LHCN-M2 (cell line): Measurements from ENCODE around the gene BRMS1. TPM values are rescaled to one million over a fixed set of nuclear protein-coding genes. Genes with fewer than 3 reads are reported as not detected.

ENCODE experiments used
- total RNA-seq: library from RNA; depleted of rRNA; stranded (reverse); fragments of >200 nt; gene quantifications from 2 replicates; pipeline ENCODE4 v1.2.3, GENCODE V29; 2014; rRNA removed

The BRMS1 gene
- total RNA-seq, 1 experiment from 2014 or later, result 102 TPM

Other genes with a start within 250 kb of the BRMS1 start
- gene KLC2, start 87.4 kb downstream of the BRMS1 start, total RNA-seq, result 22.9 and 27.8 TPM in 2 replicates
- gene RAB1B, start 76.5 kb downstream of the BRMS1 start, total RNA-seq, result 184 and 193 TPM in 2 replicates
- gene CNIH2, start 66.9 kb downstream of the BRMS1 start, total RNA-seq, result 0.86 and 1.9 TPM in 2 replicates
- gene YIF1A, start 56.0 kb downstream of the BRMS1 start, total RNA-seq, result 120 and 127 TPM in 2 replicates
- gene TMEM151A, start 53.2 kb downstream of the BRMS1 start, total RNA-seq, result 0.23 and 0.32 TPM in 2 replicates
- gene CD248, start 28.1 kb downstream of the BRMS1 start, total RNA-seq, result 0.06 TPM in 1 of 2 replicates, not detected in the other
- 82.1 and 97.9 TPM in 2 replicates for gene RIN1, start 8.7 kb downstream of the BRMS1 start, total RNA-seq
- 50.9 and 51.0 TPM in 2 replicates for gene B4GAT1, start 2.5 kb upstream of the BRMS1 start, total RNA-seq
- gene SLC29A2, start 26.7 kb upstream of the BRMS1 start, total RNA-seq, result not detected in 2 replicates
- 0.13 TPM in 1 of 2 replicates, not detected in the other for gene NPAS4, start 75.9 kb upstream of the BRMS1 start, total RNA-seq
- gene MRPL11, start 93.7 kb upstream of the BRMS1 start, total RNA-seq, result 49.9 and 57.8 TPM in 2 replicates
- 6.5 and 7.2 TPM in 2 replicates for gene PELI3, start 121.8 kb upstream of the BRMS1 start, total RNA-seq
- 66.8 and 71.2 TPM in 2 replicates for gene DPP3, start 135.3 kb upstream of the BRMS1 start, total RNA-seq
- gene BBS1, start 165.5 kb upstream of the BRMS1 start, total RNA-seq, result 19.0 and 26.2 TPM in 2 replicates
- gene ZDHHC24, start 200.9 kb upstream of the BRMS1 start, total RNA-seq, result 20.1 and 24.8 TPM in 2 replicates
- not detected in 2 replicates for gene ACTN3, start 201.8 kb upstream of the BRMS1 start, total RNA-seq
- 25.1 and 28.9 TPM in 2 replicates for gene CTSF, start 223.5 kb upstream of the BRMS1 start, total RNA-seq
- gene CCDC87, start 248.0 kb upstream of the BRMS1 start, total RNA-seq, result 0.34 and 0.51 TPM in 2 replicates
- gene CCS, start 248.1 kb upstream of the BRMS1 start, total RNA-seq, result 20.3 and 22.5 TPM in 2 replicates